Uterus (tissue), 4 donors: ENCODE data around the gene SF3A2. TPM values are rescaled to one million over a fixed set of nuclear protein-coding genes. Genes with fewer than 3 reads are reported as not detected.

Experiments
- DNase-seq, 2 donors: peaks; one replicate each; pipeline ENCODE4 v3.0.0-alpha.2; 2019 to 2020
- H3K27ac ChIP-seq, 2 donors: fragments of 200-600 bp; sonication (generic); 1 replicate in 1 of 2; 2 replicates in 1 of 2; pipeline ENCODE4 v1.5.1; 2016 to 2018
- H3K27me3 ChIP-seq, 2 donors: fragments of 200-600 bp; sonication (generic); one replicate each; pipeline ENCODE4 v1.5.1; 2018 to 2019; ENCODE audit warnings: control low read depth in 1 of 2
- H3K36me3 ChIP-seq, 2 donors: fragments of 200-600 bp; sonication (generic); one replicate each; pipeline ENCODE4 v1.5.1; 2019; ENCODE audit warnings: control low read depth in 1 of 2
- H3K4me1 ChIP-seq, 2 donors: fragments of 200-600 bp; sonication (generic); one replicate each; pipeline ENCODE4 v1.5.1; 2018 to 2019; ENCODE audit warnings: control low read depth in 1 of 2
- H3K4me3 ChIP-seq, 2 donors: fragments of 200-600 bp; sonication (generic); 1 replicate in 1 of 2; 2 replicates in 1 of 2; pipeline ENCODE4 v1.5.1; 2018 to 2019; ENCODE audit warnings: mild to moderate bottlenecking in 1 of 2
- H3K9me3 ChIP-seq, 2 donors: fragments of 200-600 bp; sonication (generic); one replicate each; pipeline ENCODE4 v1.5.1; 2019; ENCODE audit warnings: control low read depth in 1 of 2
- POLR2A ChIP-seq, 2 donors: fragments of 450-650 bp; IDR thresholded peaks; one replicate each; pipeline ENCODE4 v1.6.1; 2016; ENCODE audit warnings: antibody characterized with exemption in 2 of 2, mild to moderate bottlenecking in 1 of 2, moderate library complexity in 1 of 2
- intact Hi-C: fragments of 100-400 bp; cut with DNase I; formaldehyde crosslinking; loops from one replicate; pipeline ENCODE4 v1.15.1; 2023; ENCODE audit warnings: low total_unique reads
- total RNA-seq, 4 donors: library from RNA; depleted of rRNA in 3 of 4; stranded (reverse); fragments of >200 nt in 3 of 4; gene quantifications; one replicate each; pipeline versions ENCODE4 v1.1.0 to v1.2.4, GENCODE V29; 2014 to 2023
- TF ChIP-seq, protein P1 (sequence below), 4 experiments: fragments of 200-600 bp in 2 of 4; fragments of 450-650 bp in 2 of 4; sonication (generic) in 2 of 4; IDR thresholded peaks; one replicate each; pipeline ENCODE4 v1.5.1; 2016 to 2019; ENCODE audit warnings: antibody characterized with exemption in 4 of 4, mild to moderate bottlenecking in 2 of 4, moderate library complexity in 1 of 4
- donor health status: DM: yes; HTN: yes; CAD: no.

SF3A2 gene
- total RNA-seq, 4 donors from 2014 or later: 33.2 to 107 (median 50.6) TPM

- Histone ChIP-seq H3K27ac (peak overlapping the region; percentile 98 to 100), H3K9me3 (no peaks in the 10 kb centered on the region), H3K36me3 (no peaks in the 10 kb centered on the region), H3K4me1 (peaks cover 3 to 12% of the 10 kb centered on the region in 2 donors), H3K4me3 (peak overlapping the region; percentile 98 to 99), H3K27me3 (no peaks in the 10 kb centered on the region)
- TF ChIP-seq, protein P1, sequence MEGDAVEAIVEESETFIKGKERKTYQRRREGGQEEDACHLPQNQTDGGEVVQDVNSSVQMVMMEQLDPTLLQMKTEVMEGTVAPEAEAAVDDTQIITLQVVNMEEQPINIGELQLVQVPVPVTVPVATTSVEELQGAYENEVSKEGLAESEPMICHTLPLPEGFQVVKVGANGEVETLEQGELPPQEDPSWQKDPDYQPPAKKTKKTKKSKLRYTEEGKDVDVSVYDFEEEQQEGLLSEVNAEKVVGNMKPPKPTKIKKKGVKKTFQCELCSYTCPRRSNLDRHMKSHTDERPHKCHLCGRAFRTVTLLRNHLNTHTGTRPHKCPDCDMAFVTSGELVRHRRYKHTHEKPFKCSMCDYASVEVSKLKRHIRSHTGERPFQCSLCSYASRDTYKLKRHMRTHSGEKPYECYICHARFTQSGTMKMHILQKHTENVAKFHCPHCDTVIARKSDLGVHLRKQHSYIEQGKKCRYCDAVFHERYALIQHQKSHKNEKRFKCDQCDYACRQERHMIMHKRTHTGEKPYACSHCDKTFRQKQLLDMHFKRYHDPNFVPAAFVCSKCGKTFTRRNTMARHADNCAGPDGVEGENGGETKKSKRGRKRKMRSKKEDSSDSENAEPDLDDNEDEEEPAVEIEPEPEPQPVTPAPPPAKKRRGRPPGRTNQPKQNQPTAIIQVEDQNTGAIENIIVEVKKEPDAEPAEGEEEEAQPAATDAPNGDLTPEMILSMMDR (IDR thresholded peaks at IDR 0.05): peak in 1 of 4 experiments; percentile 69
- peak; percentile 99 to 100 for TF ChIP-seq POLR2A (IDR thresholded peaks at IDR 0.05)
- intact Hi-C loops: loop anchor here (5.0 to 10.0 kb wide), 2 partner anchors 32 to 115 kb away; partner anchors contain the start of genes AP3D1, PLEKHJ1 and SF3A2
- peak; percentile 98 to 99 for DNase-seq
Observed at GRCh38 chr19:2269244-2270156, 32.9 kb downstream of the SF3A2 start.

DNA sequence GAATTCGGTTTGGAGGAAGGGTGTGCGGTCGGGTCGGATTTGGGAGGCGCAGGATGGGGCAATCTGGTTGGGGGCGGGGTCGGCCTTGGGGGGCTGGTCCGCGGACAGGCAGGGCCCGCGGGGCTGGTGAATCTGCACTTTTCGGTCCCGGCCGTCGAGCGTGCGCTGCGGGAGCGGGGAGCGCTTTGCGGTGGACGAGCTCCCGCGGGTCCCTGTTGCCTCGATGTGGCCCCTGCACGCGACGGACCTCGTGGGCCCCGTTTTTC, 33.5 kb downstream of the SF3A2 start:
- Histone ChIP-seq H3K4me3 (peak overlapping the region; percentile 98 to 99), H3K36me3 (no peaks in the 10 kb centered on the region), H3K9me3 (no peaks in the 10 kb centered on the region), H3K27ac (peak overlapping the region; percentile 98 to 100), H3K4me1 (peaks cover 3 to 12% of the 10 kb centered on the region in 2 donors), H3K27me3 (no peaks in the 10 kb centered on the region)
- TF ChIP-seq, protein P1 (IDR thresholded peaks at IDR 0.05): no peak
- no peak for TF ChIP-seq POLR2A (IDR thresholded peaks at IDR 0.05)
- peak; percentile 51 to 62 for DNase-seq
- intact Hi-C loops: loop anchor here (5.0 to 10.0 kb wide), 2 partner anchors 33 to 115 kb away; partner anchors contain the start of genes AP3D1, PLEKHJ1 and SF3A2

GRCh38 chr19:2270423-2271233, 34.0 kb downstream of the SF3A2 start:
- TF ChIP-seq POLR2A (IDR thresholded peaks at IDR 0.05): peak; percentile 79 to 80
- TF ChIP-seq, protein P1 (IDR thresholded peaks at IDR 0.05): no peak
- Histone ChIP-seq H3K9me3 (no peaks in the 10 kb centered on the region), H3K36me3 (no peaks in the 10 kb centered on the region), H3K27ac (peak overlapping the region; percentile 98 to 100), H3K4me1 (peaks cover 3 to 16% of the 10 kb centered on the region in 2 donors), H3K27me3 (no peaks in the 10 kb centered on the region), H3K4me3 (peak overlapping the region; percentile 98 to 99)
- peak; percentile 86 to 90 for DNase-seq
- intact Hi-C loops: loop anchor here (5.0 to 10.0 kb wide), 2 partner anchors 33 to 116 kb away; partner anchors contain the start of genes AP3D1, PLEKHJ1 and SF3A2

DNA sequence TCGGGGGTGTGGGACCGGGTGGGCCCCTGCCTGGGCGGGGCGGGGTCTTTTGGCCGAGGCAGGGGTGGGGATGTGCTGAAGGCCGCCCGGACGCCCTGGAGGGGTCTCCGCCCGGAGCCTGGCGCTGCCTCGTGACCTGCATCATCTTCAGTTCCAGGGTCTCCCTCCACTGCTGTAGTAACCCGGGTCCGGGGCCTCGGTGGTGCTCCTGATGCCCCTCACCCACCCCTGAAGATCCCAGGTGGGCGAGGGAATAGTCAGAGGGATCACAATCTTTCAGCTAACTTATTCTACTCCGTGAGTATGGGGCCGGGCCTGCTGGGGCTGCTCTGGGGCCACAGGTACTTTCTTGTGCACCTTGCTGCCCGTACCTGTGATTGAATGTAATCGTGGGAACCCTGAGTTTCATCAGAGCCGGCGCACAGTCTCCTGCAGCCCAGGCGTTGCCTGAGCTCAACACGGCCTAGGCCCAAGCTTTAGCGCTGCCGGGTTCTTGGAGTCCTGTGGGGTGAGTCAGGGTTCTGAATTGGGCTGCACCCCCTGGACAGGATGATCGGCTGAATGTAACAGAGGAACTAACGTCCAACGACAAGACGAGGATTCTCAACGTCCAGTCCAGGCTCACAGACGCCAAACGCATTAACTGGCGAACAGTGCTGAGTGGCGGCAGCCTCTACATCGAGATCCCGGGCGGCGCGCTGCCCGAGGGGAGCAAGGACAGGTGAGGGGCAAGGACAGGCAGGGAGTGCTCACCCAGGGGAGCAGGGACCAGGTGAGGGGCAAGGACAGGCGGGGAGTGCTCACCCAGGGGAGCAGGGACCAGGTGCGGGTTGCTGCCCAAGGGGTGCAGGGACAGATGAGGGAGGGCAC, 34.8 kb downstream of the SF3A2 start:
- no peaks in the 10 kb centered on the region for H3K36me3 ChIP-seq
- intact Hi-C loops: loop anchor here (5.0 to 10.0 kb wide), 2 partner anchors 34 to 117 kb away; partner anchors contain the start of genes AP3D1, PLEKHJ1 and SF3A2
- no peak for TF ChIP-seq POLR2A (IDR thresholded peaks at IDR 0.05)
- TF ChIP-seq, protein P1 (IDR thresholded peaks at IDR 0.05): no peak

More for the DNA sequence above, 34.8 kb downstream of the SF3A2 start:
- Histone ChIP-seq H3K27me3 (no peaks in the 10 kb centered on the region), H3K27ac (peak overlapping the region; percentile 98 to 100), H3K4me1 (peaks cover 3 to 20% of the 10 kb centered on the region in 2 donors), H3K9me3 (no peaks in the 10 kb centered on the region), H3K4me3 (peak overlapping the region; percentile 98 to 99)
- peak in 1 of 2 donors; percentile 40 for DNase-seq
